WTC11 (cell line): ENCODE measurements around the gene HNRNPUL1. TPM values are rescaled to one million over a fixed set of nuclear protein-coding genes. Genes with fewer than 3 reads are reported as not detected.

Experiments
- ATAC-seq: fragments of 200-7000 bp; cut with Tn5 transposase; 2 replicates; pipeline ENCODE4 v1.10.0; 2021; ENCODE audit warnings: mild to moderate bottlenecking, moderate library complexity
- CTCF ChIA-PET: fragments of 300-600 bp; sonication (Branson Sonifier 250); formaldehyde crosslinking; loops from one replicate; lab custom pipeline; 2021; ENCODE audit warnings: antibody characterized with exemption; lab: Charles Lee
- POLR2A ChIA-PET: fragments of 350-600 bp; sonication (Branson Sonifier 250); formaldehyde crosslinking; loops from one replicate; lab custom pipeline; 2021; ENCODE audit warnings: antibody characterized with exemption; lab: Charles Lee
- DNase-seq: peaks from one replicate; pipeline ENCODE4 v3.0.0; 2021; ENCODE audit warnings: low spot score
- H3K27ac Mint-ChIP-seq: 2 replicates; pipeline ENCODE4 v1.8.0; 2021; ENCODE audit warnings: mixed read lengths
- H3K27me3 Mint-ChIP-seq: 2 replicates; pipeline ENCODE4 v1.8.0; 2021; ENCODE audit warnings: low read depth, mild to moderate bottlenecking, moderate library complexity, mixed read lengths
- H3K36me3 Mint-ChIP-seq: 2 replicates; pipeline ENCODE4 v1.8.0; 2021; ENCODE audit warnings: mixed read lengths
- H3K4me1 Mint-ChIP-seq: 2 replicates; pipeline ENCODE4 v1.8.0; 2022; ENCODE audit warnings: mixed read lengths
- H3K4me3 Mint-ChIP-seq: 2 replicates; pipeline ENCODE4 v1.8.0; 2021; ENCODE audit warnings: mild to moderate bottlenecking, moderate library complexity, mixed read lengths
- H3K9me3 Mint-ChIP-seq: 2 replicates; pipeline ENCODE4 v1.8.0; 2021; ENCODE audit warnings: mixed read lengths
- ETV6 ChIP-seq: sonication (generic); formaldehyde crosslinking; IDR thresholded peaks from 2 replicates; pipeline ENCODE4 v1.8.1; 2022; ENCODE audit warnings: mild to moderate bottlenecking, missing genetic modification reagents
- FOXK1 ChIP-seq: sonication (generic); formaldehyde crosslinking; IDR thresholded peaks from 2 replicates; pipeline ENCODE4 v1.8.0; 2022; ENCODE audit warnings: mild to moderate bottlenecking, moderate library complexity, missing genetic modification reagents
- NFE2L1 ChIP-seq: sonication (generic); formaldehyde crosslinking; IDR thresholded peaks from 2 replicates; pipeline ENCODE4 v1.8.1; 2023; ENCODE audit warnings: missing genetic modification reagents
- RELA ChIP-seq: sonication (generic); formaldehyde crosslinking; IDR thresholded peaks from 2 replicates; pipeline ENCODE4 v1.8.1; 2022; ENCODE audit warnings: missing genetic modification reagents, mild to moderate bottlenecking, borderline replicate concordance
- SMAD3 ChIP-seq: sonication (generic); formaldehyde crosslinking; IDR thresholded peaks from 2 replicates; pipeline ENCODE4 v1.8.0; 2022; ENCODE audit warnings: missing genetic modification reagents, mild to moderate bottlenecking, borderline replicate concordance
- SP1 ChIP-seq: sonication (generic); formaldehyde crosslinking; conservative IDR thresholded peaks from 2 replicates; pipeline ENCODE4 v1.8.1; 2022; ENCODE audit warnings: missing genetic modification reagents
- ZNF138 ChIP-seq: sonication (generic); formaldehyde crosslinking; conservative IDR thresholded peaks from 2 replicates; pipeline ENCODE4 v1.8.1; 2022; ENCODE audit warnings: mild to moderate bottlenecking, moderate library complexity, missing genetic modification reagents
- ZNF232 ChIP-seq: sonication (generic); formaldehyde crosslinking; IDR thresholded peaks from 2 replicates; pipeline ENCODE4 v1.8.0; 2022; ENCODE audit warnings: mild to moderate bottlenecking, missing genetic modification reagents
- ZNF423 ChIP-seq: fragments of 250-450 bp; sonication (Bioruptor Pico); IDR thresholded peaks from 2 replicates; pipeline ENCODE4 v2.1.2; 2022; ENCODE audit warnings: mild to moderate bottlenecking, moderate library complexity
- total RNA-seq: library from RNA; stranded (reverse); gene quantifications from 3 replicates; pipeline ENCODE4 v1.2.3, GENCODE V29; 2021
- TF ChIP-seq, protein P1 (sequence below): fragments of 250-450 bp; sonication (Bioruptor Pico); IDR thresholded peaks from 2 replicates; pipeline ENCODE4 v1.9.0; 2021; ENCODE audit warnings: moderate library complexity, mild to moderate bottlenecking, inconsistent platforms, borderline replicate concordance
- TF ChIP-seq, protein P2 (sequence below): sonication (generic); formaldehyde crosslinking; IDR thresholded peaks from 2 replicates; pipeline ENCODE4 v1.8.0; 2022; ENCODE audit warnings: mild to moderate bottlenecking, missing genetic modification reagents
- TF ChIP-seq, protein P3 (sequence below): sonication (generic); formaldehyde crosslinking; IDR thresholded peaks from 2 replicates; pipeline ENCODE4 v1.8.0; 2023; ENCODE audit warnings: mild to moderate bottlenecking, missing genetic modification reagents
- TF ChIP-seq, protein P4 (sequence below): sonication (generic); formaldehyde crosslinking; IDR thresholded peaks from 2 replicates; pipeline ENCODE4 v1.8.0; 2022; ENCODE audit warnings: mild to moderate bottlenecking, missing genetic modification reagents
- TF ChIP-seq, protein P5 (sequence below): sonication (generic); formaldehyde crosslinking; conservative IDR thresholded peaks from 2 replicates; pipeline ENCODE4 v1.8.1; 2023; ENCODE audit warnings: mild to moderate bottlenecking, low read depth, missing genetic modification reagents, moderate library complexity
- TF ChIP-seq, protein P6 (sequence below): fragments of 200-600 bp; IDR thresholded peaks from 2 replicates; pipeline ENCODE4 v1.8.0; 2022; ENCODE audit warnings: antibody characterized with exemption

HNRNPUL1 gene
- total RNA-seq, 1 experiment from 2014 or later, result 282 TPM

DNA sequence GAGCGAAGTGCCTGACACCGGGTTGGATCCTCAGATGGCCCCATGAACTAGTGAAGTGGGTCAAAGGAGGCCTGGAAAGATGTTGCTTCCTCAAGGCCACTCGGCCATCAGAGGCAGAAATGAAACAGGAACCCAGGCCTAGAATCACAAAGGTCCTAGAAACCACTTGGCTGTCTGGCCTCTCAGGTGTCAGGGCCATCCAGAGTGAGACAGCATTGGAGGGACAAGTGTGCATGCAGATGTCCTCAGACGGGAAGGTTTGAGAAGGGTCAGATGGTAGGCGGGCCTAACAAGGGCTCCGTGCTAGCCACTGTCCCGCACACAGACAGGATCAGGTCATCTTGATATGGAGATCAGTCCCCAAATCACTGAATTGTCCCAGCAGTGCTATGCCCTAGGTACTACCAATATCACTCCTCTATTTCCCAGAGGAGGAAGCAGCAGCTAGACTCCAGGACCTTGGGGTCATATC is 60.1 kb downstream of the HNRNPUL1 start:
- H3K9me3 Mint-ChIP-seq, result no peaks in the 10 kb centered on the region
- DNase-seq, result no peak
- no peak for ATAC-seq
- peak overlapping the region; percentile 80 for H3K4me3 Mint-ChIP-seq
- H3K4me1 Mint-ChIP-seq, result peaks cover 57% of the 10 kb centered on the region
- H3K36me3 Mint-ChIP-seq, result no peaks in the 10 kb centered on the region; the same call in 1 of the 2 replicates
- TF ChIP-seq, protein P1, sequence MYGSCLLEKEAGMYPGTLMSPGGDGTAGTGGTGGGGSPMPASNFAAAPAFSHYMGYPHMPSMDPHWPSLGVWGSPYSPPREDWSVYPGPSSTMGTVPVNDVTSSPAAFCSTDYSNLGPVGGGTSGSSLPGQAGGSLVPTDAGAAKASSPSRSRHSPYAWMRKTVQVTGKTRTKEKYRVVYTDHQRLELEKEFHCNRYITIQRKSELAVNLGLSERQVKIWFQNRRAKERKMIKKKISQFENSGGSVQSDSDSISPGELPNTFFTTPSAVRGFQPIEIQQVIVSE (CRISPR knock-in tag), result no peak
- TF ChIP-seq, all 79 proteins: peak for 0
- Mint-ChIP-seq H3K27ac (peak overlapping the region; percentile 73), H3K27me3 (no peaks in the 10 kb centered on the region; the same call in 1 of the 2 replicates)
- ChIA-PET CTCF (interaction anchor here (1.3 to 4.8 kb wide), 5 partner anchors 12 to 54 kb away, joined by 5 to 44 read pairs (median 9); partner anchors contain the start of gene TGFB1), POLR2A (interaction anchor here (0.6 kb wide), 1 partner anchor 543 kb away, joined by 3 read pairs; no protein-coding TSS in a partner anchor)

DNA sequence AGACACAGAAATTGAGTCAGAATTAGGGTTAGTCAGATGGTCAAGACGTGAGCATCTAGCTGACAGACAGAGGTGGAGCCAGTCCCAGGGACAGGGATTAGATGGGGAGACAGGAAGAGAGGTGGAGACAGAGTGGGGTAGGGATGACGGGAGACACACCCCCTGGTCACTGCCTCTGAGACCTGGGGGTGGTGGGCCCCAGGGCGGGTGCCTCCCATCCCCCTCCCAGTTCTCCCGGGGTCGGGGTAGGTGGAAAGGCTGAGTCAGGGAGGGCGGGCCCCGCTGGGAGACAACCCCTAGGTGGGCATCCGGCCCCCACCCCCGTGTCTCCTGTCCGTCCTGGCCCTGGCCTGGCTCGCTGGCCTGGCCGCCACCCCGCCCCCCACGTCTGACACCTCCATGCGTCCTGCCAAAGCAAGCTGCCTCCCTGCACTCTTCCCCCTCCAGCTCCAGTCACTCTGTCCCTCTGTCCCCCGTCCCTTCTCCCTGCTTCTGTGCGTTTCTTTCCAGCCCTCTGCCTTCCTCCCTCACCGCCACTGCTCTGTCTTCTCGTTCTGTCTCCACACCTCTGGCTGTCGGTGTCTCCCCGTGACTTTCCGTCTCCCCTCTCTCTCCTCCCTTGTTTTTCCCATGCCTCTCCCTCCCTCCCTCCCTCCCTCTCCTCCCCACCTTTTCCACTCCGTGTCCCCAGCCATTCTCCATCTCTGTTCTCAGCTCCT is 60.9 kb downstream of the HNRNPUL1 start:
- POLR2A ChIA-PET, result interaction anchor here (0.6 to 0.7 kb wide), 2 partner anchors 540 to 547 kb away, joined by 3 to 6 read pairs; partner anchors contain the start of gene RAB4B
- H3K27me3 Mint-ChIP-seq, result no peaks in the 10 kb centered on the region; the same call in 1 of the 2 replicates
- peak; percentile 49 for ATAC-seq
- CTCF ChIA-PET, result interaction anchor here (0.6 to 4.8 kb wide), 9 partner anchors 11 to 519 kb away, joined by 3 to 44 read pairs (median 4); partner anchors contain the start of gene TGFB1
- no peaks in the 10 kb centered on the region; the same call in 1 of the 2 replicates for H3K36me3 Mint-ChIP-seq
- peaks cover 54% of the 10 kb centered on the region for H3K4me1 Mint-ChIP-seq
- DNase-seq, result peak; percentile 73
- H3K27ac Mint-ChIP-seq, result peak overlapping the region; percentile 80
- no peaks in the 10 kb centered on the region for H3K9me3 Mint-ChIP-seq
- peak overlapping the region; percentile 80 for H3K4me3 Mint-ChIP-seq
- TF ChIP-seq, protein P2, sequence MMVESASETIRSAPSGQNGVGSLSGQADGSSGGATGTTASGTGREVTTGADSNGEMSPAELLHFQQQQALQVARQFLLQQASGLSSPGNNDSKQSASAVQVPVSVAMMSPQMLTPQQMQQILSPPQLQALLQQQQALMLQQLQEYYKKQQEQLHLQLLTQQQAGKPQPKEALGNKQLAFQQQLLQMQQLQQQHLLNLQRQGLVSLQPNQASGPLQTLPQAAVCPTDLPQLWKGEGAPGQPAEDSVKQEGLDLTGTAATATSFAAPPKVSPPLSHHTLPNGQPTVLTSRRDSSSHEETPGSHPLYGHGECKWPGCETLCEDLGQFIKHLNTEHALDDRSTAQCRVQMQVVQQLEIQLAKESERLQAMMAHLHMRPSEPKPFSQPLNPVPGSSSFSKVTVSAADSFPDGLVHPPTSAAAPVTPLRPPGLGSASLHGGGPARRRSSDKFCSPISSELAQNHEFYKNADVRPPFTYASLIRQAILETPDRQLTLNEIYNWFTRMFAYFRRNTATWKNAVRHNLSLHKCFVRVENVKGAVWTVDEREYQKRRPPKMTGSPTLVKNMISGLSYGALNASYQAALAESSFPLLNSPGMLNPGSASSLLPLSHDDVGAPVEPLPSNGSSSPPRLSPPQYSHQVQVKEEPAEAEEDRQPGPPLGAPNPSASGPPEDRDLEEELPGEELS (CRISPR knock-in tag), result 0 out of 2 replicates have a peak, but pooled peaks have one; percentile 33
- TF ChIP-seq SP1 (CRISPR knock-in tag), result peak; percentile 71
- TF ChIP-seq ZNF423, result 0 out of 2 replicates have a peak, but pooled peaks have one; percentile 24
- TF ChIP-seq ZNF232 (CRISPR knock-in tag), result 0 out of 2 replicates have a peak, but pooled peaks have one; percentile 25
- TF ChIP-seq ETV6 (CRISPR knock-in tag), result 0 out of 2 replicates have a peak, but pooled peaks have one; percentile 51
- TF ChIP-seq RELA (CRISPR knock-in tag), result no peak
- TF ChIP-seq, protein P3, sequence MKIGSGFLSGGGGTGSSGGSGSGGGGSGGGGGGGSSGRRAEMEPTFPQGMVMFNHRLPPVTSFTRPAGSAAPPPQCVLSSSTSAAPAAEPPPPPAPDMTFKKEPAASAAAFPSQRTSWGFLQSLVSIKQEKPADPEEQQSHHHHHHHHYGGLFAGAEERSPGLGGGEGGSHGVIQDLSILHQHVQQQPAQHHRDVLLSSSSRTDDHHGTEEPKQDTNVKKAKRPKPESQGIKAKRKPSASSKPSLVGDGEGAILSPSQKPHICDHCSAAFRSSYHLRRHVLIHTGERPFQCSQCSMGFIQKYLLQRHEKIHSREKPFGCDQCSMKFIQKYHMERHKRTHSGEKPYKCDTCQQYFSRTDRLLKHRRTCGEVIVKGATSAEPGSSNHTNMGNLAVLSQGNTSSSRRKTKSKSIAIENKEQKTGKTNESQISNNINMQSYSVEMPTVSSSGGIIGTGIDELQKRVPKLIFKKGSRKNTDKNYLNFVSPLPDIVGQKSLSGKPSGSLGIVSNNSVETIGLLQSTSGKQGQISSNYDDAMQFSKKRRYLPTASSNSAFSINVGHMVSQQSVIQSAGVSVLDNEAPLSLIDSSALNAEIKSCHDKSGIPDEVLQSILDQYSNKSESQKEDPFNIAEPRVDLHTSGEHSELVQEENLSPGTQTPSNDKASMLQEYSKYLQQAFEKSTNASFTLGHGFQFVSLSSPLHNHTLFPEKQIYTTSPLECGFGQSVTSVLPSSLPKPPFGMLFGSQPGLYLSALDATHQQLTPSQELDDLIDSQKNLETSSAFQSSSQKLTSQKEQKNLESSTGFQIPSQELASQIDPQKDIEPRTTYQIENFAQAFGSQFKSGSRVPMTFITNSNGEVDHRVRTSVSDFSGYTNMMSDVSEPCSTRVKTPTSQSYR (CRISPR knock-in tag), result peak; percentile 66; the same call in 1 of the 2 replicates
- no peak for TF ChIP-seq SMAD3 (CRISPR knock-in tag)
- TF ChIP-seq NFE2L1 (CRISPR knock-in tag), result peak; percentile 86; the same call in 1 of the 2 replicates
- TF ChIP-seq, protein P4, sequence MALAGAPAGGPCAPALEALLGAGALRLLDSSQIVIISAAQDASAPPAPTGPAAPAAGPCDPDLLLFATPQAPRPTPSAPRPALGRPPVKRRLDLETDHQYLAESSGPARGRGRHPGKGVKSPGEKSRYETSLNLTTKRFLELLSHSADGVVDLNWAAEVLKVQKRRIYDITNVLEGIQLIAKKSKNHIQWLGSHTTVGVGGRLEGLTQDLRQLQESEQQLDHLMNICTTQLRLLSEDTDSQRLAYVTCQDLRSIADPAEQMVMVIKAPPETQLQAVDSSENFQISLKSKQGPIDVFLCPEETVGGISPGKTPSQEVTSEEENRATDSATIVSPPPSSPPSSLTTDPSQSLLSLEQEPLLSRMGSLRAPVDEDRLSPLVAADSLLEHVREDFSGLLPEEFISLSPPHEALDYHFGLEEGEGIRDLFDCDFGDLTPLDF, result 0 out of 2 replicates have a peak, but pooled peaks have one; percentile 54

DNA sequence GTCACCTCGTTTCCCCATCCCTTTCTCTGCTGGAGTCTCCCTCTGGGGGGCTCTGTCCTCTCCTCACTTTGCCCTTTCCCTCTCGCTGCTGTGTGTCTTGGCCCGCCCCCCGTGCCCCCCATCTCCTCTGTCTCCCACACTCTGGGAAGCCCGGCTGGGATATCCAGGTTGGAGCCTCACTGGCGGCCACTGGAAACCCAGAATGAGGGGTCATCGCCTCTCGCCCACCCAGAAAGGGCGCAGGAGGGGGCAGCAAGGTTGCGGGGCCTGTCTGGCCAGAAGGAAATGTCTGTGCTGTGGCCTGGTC is 61.4 kb downstream of the HNRNPUL1 start:
- ChIA-PET POLR2A (interaction anchor here (0.6 to 0.7 kb wide), 2 partner anchors 540 to 548 kb away, joined by 3 to 6 read pairs; partner anchors contain the start of gene RAB4B), CTCF (interaction anchor here (0.6 to 4.8 kb wide), 8 partner anchors 10 to 519 kb away, joined by 3 to 44 read pairs (median 4); partner anchors contain the start of gene TGFB1)
- Mint-ChIP-seq H3K27ac (peak overlapping the region; percentile 80; the same call in 1 of the 2 replicates), H3K27me3 (no peaks in the 10 kb centered on the region; the same call in 1 of the 2 replicates), H3K4me3 (peak overlapping the region; percentile 80), H3K9me3 (no peaks in the 10 kb centered on the region), H3K36me3 (no peaks in the 10 kb centered on the region; the same call in 1 of the 2 replicates), H3K4me1 (peaks cover 56% of the 10 kb centered on the region)
- ATAC-seq (no peak), DNase-seq (no peak)
- TF ChIP-seq, protein P5, sequence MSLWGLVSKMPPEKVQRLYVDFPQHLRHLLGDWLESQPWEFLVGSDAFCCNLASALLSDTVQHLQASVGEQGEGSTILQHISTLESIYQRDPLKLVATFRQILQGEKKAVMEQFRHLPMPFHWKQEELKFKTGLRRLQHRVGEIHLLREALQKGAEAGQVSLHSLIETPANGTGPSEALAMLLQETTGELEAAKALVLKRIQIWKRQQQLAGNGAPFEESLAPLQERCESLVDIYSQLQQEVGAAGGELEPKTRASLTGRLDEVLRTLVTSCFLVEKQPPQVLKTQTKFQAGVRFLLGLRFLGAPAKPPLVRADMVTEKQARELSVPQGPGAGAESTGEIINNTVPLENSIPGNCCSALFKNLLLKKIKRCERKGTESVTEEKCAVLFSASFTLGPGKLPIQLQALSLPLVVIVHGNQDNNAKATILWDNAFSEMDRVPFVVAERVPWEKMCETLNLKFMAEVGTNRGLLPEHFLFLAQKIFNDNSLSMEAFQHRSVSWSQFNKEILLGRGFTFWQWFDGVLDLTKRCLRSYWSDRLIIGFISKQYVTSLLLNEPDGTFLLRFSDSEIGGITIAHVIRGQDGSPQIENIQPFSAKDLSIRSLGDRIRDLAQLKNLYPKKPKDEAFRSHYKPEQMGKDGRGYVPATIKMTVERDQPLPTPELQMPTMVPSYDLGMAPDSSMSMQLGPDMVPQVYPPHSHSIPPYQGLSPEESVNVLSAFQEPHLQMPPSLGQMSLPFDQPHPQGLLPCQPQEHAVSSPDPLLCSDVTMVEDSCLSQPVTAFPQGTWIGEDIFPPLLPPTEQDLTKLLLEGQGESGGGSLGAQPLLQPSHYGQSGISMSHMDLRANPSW, result no peak
- TF ChIP-seq ZNF138 (CRISPR knock-in tag), result no peak
- TF ChIP-seq, protein P6, sequence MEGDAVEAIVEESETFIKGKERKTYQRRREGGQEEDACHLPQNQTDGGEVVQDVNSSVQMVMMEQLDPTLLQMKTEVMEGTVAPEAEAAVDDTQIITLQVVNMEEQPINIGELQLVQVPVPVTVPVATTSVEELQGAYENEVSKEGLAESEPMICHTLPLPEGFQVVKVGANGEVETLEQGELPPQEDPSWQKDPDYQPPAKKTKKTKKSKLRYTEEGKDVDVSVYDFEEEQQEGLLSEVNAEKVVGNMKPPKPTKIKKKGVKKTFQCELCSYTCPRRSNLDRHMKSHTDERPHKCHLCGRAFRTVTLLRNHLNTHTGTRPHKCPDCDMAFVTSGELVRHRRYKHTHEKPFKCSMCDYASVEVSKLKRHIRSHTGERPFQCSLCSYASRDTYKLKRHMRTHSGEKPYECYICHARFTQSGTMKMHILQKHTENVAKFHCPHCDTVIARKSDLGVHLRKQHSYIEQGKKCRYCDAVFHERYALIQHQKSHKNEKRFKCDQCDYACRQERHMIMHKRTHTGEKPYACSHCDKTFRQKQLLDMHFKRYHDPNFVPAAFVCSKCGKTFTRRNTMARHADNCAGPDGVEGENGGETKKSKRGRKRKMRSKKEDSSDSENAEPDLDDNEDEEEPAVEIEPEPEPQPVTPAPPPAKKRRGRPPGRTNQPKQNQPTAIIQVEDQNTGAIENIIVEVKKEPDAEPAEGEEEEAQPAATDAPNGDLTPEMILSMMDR, result no peak
- TF ChIP-seq, protein P1 (CRISPR knock-in tag), result no peak
- no peak for TF ChIP-seq FOXK1 (CRISPR knock-in tag)
